GM12878 (cell line): ENCODE results near the gene SPATA31A3. TPM values are rescaled to one million over a fixed set of nuclear protein-coding genes. Genes with fewer than 3 reads are reported as not detected.
"Not testable (repeated sequence)": the region's sequence is repeated elsewhere in the genome, so short reads cannot be mapped to it uniquely, and the experiment has no call there.

ENCODE experiments used
- ATAC-seq: fragments of 200-7000 bp; cut with Tn5 transposase; 3 replicates; pipeline ENCODE4 v1.9.1; 2020; ENCODE audit warnings: mild to moderate bottlenecking, moderate library complexity
- BruUV-seq: library from RNA; stranded (reverse); fragments of 400-500 nt; replicated peaks from 2 replicates; lab custom pipeline; 2021; lab: Mats Ljungman, UMichigan
- CTCF ChIA-PET: fragments of 300-600 bp; sonication (Branson Sonifier 250); formaldehyde crosslinking; extraction: SDS; loops from one replicate; lab custom pipeline; 2021; ENCODE audit warnings: inconsistent platforms; lab: Yijun Ruan, JAX
- POLR2A ChIA-PET: fragments of 350-600 bp; formaldehyde crosslinking; extraction: SDS; loops from one replicate; lab custom pipeline; 2021; ENCODE audit warnings: inconsistent platforms; lab: Charles Lee
- RAD21 ChIA-PET: fragments of 300-600 bp; sonication (Branson Sonifier 250); formaldehyde crosslinking; loops from one replicate; lab custom pipeline; 2023; ENCODE audit warnings: antibody characterized with exemption; ENCODE audit not compliant: unreplicated experiment; lab: Charles Lee
- SMC1A ChIA-PET: fragments of 300-600 bp; sonication (Branson Sonifier 250); formaldehyde crosslinking; loops from one replicate; lab custom pipeline; 2023; ENCODE audit not compliant: unreplicated experiment, uncharacterized antibody; lab: Charles Lee
- DNase-seq: peaks from one replicate; pipeline ENCODE4 v3.0.0-alpha.2; 2011; ENCODE audit warnings: low read depth, low spot score
- FAIRE-seq: peaks from 3 replicates; lab custom pipeline; 2011; peaks lifted over from hg19 to GRCh38; lab: Jason Lieb, UNC
- H2AFZ ChIP-seq: 2 replicates; pipeline ENCODE4 v1.6.0; 2011; ENCODE audit warnings: low read depth, low read length, control low read depth; ENCODE audit not compliant: control insufficient read depth
- H3K27ac ChIP-seq: 2 replicates; pipeline ENCODE4 v1.5.1; 2011; ENCODE audit warnings: control low read depth; ENCODE audit not compliant: control insufficient read depth, insufficient read depth
- H3K27me3 ChIP-seq, 2 experiments: replicated peaks in 1 of 2; 2 replicates each; pipeline versions ENCODE4 v1.6.0 to v1.6.1; 2011; ENCODE audit warnings: low read length in 1 of 2; ENCODE audit not compliant: control insufficient read depth in 2 of 2, insufficient read depth in 2 of 2
- H3K36me3 ChIP-seq, 2 experiments: 2 replicates each; pipeline ENCODE4 v1.5.1; 2011; ENCODE audit warnings: low read length in 1 of 2; ENCODE audit not compliant: control insufficient read depth in 2 of 2, insufficient read depth in 2 of 2
- H3K4me1 ChIP-seq: 2 replicates; pipeline ENCODE4 v1.6.1; 2011; ENCODE audit warnings: mild to moderate bottlenecking, low read length, moderate library complexity, mixed read lengths; ENCODE audit not compliant: control insufficient read depth, insufficient read depth
- H3K4me2 ChIP-seq: 2 replicates; pipeline ENCODE4 v1.6.0; 2011; ENCODE audit warnings: control low read depth; ENCODE audit not compliant: control insufficient read depth, insufficient read depth
- H3K4me3 ChIP-seq: fragments of 200-600 bp; sonication (generic); 2 replicates; pipeline ENCODE4 v1.5.1; 2016
- H3K79me2 ChIP-seq: 2 replicates; pipeline ENCODE4 v1.6.0; 2011; ENCODE audit warnings: low read length; ENCODE audit not compliant: control insufficient read depth, insufficient read depth
- H3K9ac ChIP-seq: 2 replicates; pipeline ENCODE4 v1.8.0; 2011; ENCODE audit warnings: low read length, control low read depth, mixed read lengths; ENCODE audit not compliant: control insufficient read depth, insufficient read depth
- H3K9me3 ChIP-seq: replicated peaks from 3 replicates; pipeline ENCODE4 v1.5.1; 2011; ENCODE audit warnings: mild to moderate bottlenecking, low read length; ENCODE audit not compliant: control insufficient read depth, insufficient read depth
- H4K20me1 ChIP-seq: 2 replicates; pipeline ENCODE4 v1.6.0; 2011; ENCODE audit not compliant: control insufficient read depth, insufficient read depth
- WGBS: methylation state at CpG from one replicate; pipeline ENCODE4 v1.1.6; 2016; ENCODE audit warnings: low lambda C conversion rate; ENCODE audit not compliant: insufficient replicate concordance, insufficient coverage; ENCODE audit errors: missing lambda C conversion rate; 5-methylcytosine and 5-hydroxymethylcytosine counted together
- in situ Hi-C: fragments of 300-500 bp; cut with MboI; formaldehyde crosslinking; loops from 9 replicates; pipeline ENCODE4 v1.14.3; 2018; ENCODE audit warnings: mixed read lengths
- intact Hi-C: fragments of 100-400 bp; cut with micrococcal nuclease; formaldehyde crosslinking; loops from one replicate; pipeline ENCODE4 v1.14.2; 2022; ENCODE audit not compliant: unreplicated experiment
- polyA plus RNA-seq, 11 experiments: library from polyadenylated mRNA; depleted of rRNA in 4 of 11; unstranded in 6 of 11; stranded (reverse) in 5 of 11; fragments of >200 nt; fragmentation: Nextera tagmentation in 4 of 11; fragmentation: Illumina TruSeq in 1 of 11; extraction: Ambion mirVana in 4 of 11; extraction: Trizol in 1 of 11; gene quantifications; 1 replicate in 1 of 11; 2 replicates in 10 of 11; pipeline versions ENCODE4 v1.2.1 to v1.2.3, GENCODE V29; 2011 to 2016; ENCODE audit warnings: inconsistent platforms in 2 of 11, missing spikeins in 2 of 11, low read depth in 1 of 11
- total RNA-seq, 4 experiments: library from RNA; depleted of rRNA in 3 of 4; stranded (reverse); fragments of >200 nt in 3 of 4; fragmentation: Illumina TruSeq in 1 of 4; extraction: Trizol in 1 of 4; gene quantifications; 2 replicates each; pipeline versions ENCODE4 v1.2.1 to v1.2.3, GENCODE V29; 2013 to 2021

The SPATA31A3 gene
- total and polyA plus RNA-seq, 10 of the 15 experiments (the other 5 are each of a cell fraction or from before 2014, with no cell fraction given): not detected

- H3K27ac ChIP-seq, H3K4me2 ChIP-seq, H3K9me3 ChIP-seq, H3K79me2 ChIP-seq, H3K4me1 ChIP-seq, FAIRE-seq, in situ Hi-C loops, SMC1A ChIA-PET, DNase-seq, H3K4me3 ChIP-seq, H3K27me3 ChIP-seq, H4K20me1 ChIP-seq, H3K36me3 ChIP-seq, H2AFZ ChIP-seq, H3K9ac ChIP-seq, intact Hi-C loops, CTCF ChIA-PET, BruUV-seq, POLR2A ChIA-PET, ATAC-seq, RAD21 ChIA-PET: not testable (repeated sequence)
- WGBS: 0% methylated on average over 1 of the region's 2 CpGs
These were observed 52.2 kb downstream of the SPATA31A3 start for GRCh38 chr9:66939878-66940830.

- H3K79me2 ChIP-seq, H3K27me3 ChIP-seq, POLR2A ChIA-PET, FAIRE-seq, SMC1A ChIA-PET, H3K4me1 ChIP-seq, H3K9ac ChIP-seq, intact Hi-C loops, BruUV-seq, H3K4me3 ChIP-seq, CTCF ChIA-PET, H3K9me3 ChIP-seq, H3K4me2 ChIP-seq, in situ Hi-C loops, H3K27ac ChIP-seq, H4K20me1 ChIP-seq, H3K36me3 ChIP-seq, ATAC-seq, RAD21 ChIA-PET, DNase-seq, H2AFZ ChIP-seq: not testable (repeated sequence)
- 4% methylated on average over 5 of the region's 5 CpGs for WGBS
These were observed 54.0 kb downstream of the SPATA31A3 start for GRCh38 chr9:66938322-66938721.

GRCh38 chr9:66937662-66938061 lies 54.7 kb downstream of the SPATA31A3 start:
- CTCF ChIA-PET, intact Hi-C loops, RAD21 ChIA-PET, H3K4me3 ChIP-seq, H3K4me2 ChIP-seq, H3K9ac ChIP-seq, H4K20me1 ChIP-seq, H3K27me3 ChIP-seq, ATAC-seq, FAIRE-seq, H3K4me1 ChIP-seq, H2AFZ ChIP-seq, H3K9me3 ChIP-seq, SMC1A ChIA-PET, DNase-seq, H3K27ac ChIP-seq, H3K79me2 ChIP-seq, H3K36me3 ChIP-seq, POLR2A ChIA-PET, BruUV-seq, in situ Hi-C loops: not testable (repeated sequence)
- WGBS: no CpG with 5 or more reads among the region's 3 CpGs
